GM18867 (cell line): ENCODE measurements around the gene SET.
A peak's percentile ranks its signal among the peaks of the same experiment; 100 is the strongest.

Experiments used
- ATAC-seq: cut with Tn5 transposase; IDR thresholded peaks from one replicate; pipeline ENCODE4 v1.9.1; 2021; ENCODE audit warnings: mild to moderate bottlenecking, moderate library complexity; ENCODE audit not compliant: unreplicated experiment

The SET gene

GRCh38 chr9:128707446-128707845, 18.4 kb downstream of the SET start:
- ATAC-seq: no peak

GRCh38 chr9:128712451-128713410, 23.7 kb downstream of the SET start:
- ATAC-seq: no peak

- ATAC-seq: no peak
Observed at GRCh38 chr9:128713411-128713780, 24.4 kb downstream of the SET start.

- no peak for ATAC-seq
Observed at GRCh38 chr9:128713941-128714573, 25.0 kb downstream of the SET start.

- no peak for ATAC-seq
Observed at GRCh38 chr9:128714586-128715435, 25.8 kb downstream of the SET start.

- no peak for ATAC-seq
Observed at GRCh38 chr9:128715436-128715750, 26.4 kb downstream of the SET start.

- no peak for ATAC-seq
Observed at GRCh38 chr9:128716581-128717254, 27.7 kb downstream of the SET start.

- ATAC-seq: no peak
Observed at GRCh38 chr9:128718047-128718446, 29.0 kb downstream of the SET start.

- no peak for ATAC-seq
Observed at GRCh38 chr9:128718475-128718874, 29.5 kb downstream of the SET start.

GRCh38 chr9:128719919-128720605, 31.0 kb downstream of the SET start:
- ATAC-seq: no peak

- no peak for ATAC-seq
Observed at GRCh38 chr9:128720841-128721486, 31.9 kb downstream of the SET start.

GRCh38 chr9:128721487-128722010, 32.5 kb downstream of the SET start:
- ATAC-seq: no peak

- ATAC-seq: no peak
Observed at GRCh38 chr9:128722380-128723351, 33.6 kb downstream of the SET start.

- no peak for ATAC-seq
Observed at GRCh38 chr9:128723352-128723865, 34.4 kb downstream of the SET start.

- ATAC-seq: peak; percentile 92
Observed at GRCh38 chr9:128723866-128724743, 35.1 kb downstream of the SET start, which contains the start of gene ZDHHC12. ZDHHC12 (minus strand) TSS chr9:128724127; CDS start chr9:128724093, 34 bp downstream.

GRCh38 chr9:128724744-128725211, 35.8 kb downstream of the SET start:
- peak; percentile 14 for ATAC-seq
